Fibroblast of the aortic adventitia (primary cell): ENCODE measurements around the gene FAM24A. TPM values are rescaled to one million over a fixed set of nuclear protein-coding genes. Genes with fewer than 3 reads are reported as not detected.
"Not testable (repeated sequence)": the region's sequence is repeated elsewhere in the genome, so short reads cannot be mapped to it uniquely, and the experiment has no call there.

Experiments used
- DNase-seq: peaks from one replicate; pipeline ENCODE4 v3.0.0-alpha.2; 2010; ENCODE audit warnings: low read depth
- H3K4me3 ChIP-seq: 2 replicates; pipeline ENCODE4 v1.5.1; 2011; ENCODE audit warnings: low read depth, mild to moderate bottlenecking, control low read depth, low read length, moderate library complexity
- CTCF ChIP-seq: IDR thresholded peaks from 2 replicates; pipeline ENCODE4 v1.5.1; 2011; ENCODE audit warnings: mild to moderate bottlenecking, low read length, control low read depth, inconsistent platforms; ENCODE audit not compliant: insufficient read depth
- total RNA-seq: library from RNA; depleted of rRNA; stranded (reverse); fragments of >200 nt; gene quantifications from 2 replicates; pipeline ENCODE4 v1.2.3, GENCODE V29; 2012; ENCODE audit warnings: low replicate concordance

FAM24A gene
- total RNA-seq = not detected in 2 replicates

GRCh38 chr10:122910310-122910709 is at the start of gene FAM24A:
Gene FAM24A, plus strand, starts transcription at chr10:122910610. Its CDS starts 1,025 bp downstream, at chr10:122911635.
- no peak for DNase-seq
- no peak for TF ChIP-seq CTCF
- H3K4me3 ChIP-seq = no peak within 1 kb of the TSS

GRCh38 chr10:122861711-122862161 is 48.7 kb upstream of the FAM24A start:
- DNase-seq = peak; percentile 57
- H3K4me3 ChIP-seq = no peak overlapping the region
- no peak for TF ChIP-seq CTCF

GRCh38 chr10:122863216-122864193 is 46.9 kb upstream of the FAM24A start:
- H3K4me3 ChIP-seq = no peak overlapping the region
- no peak for DNase-seq
- TF ChIP-seq CTCF = no peak

- no peak overlapping the region for H3K4me3 ChIP-seq
- peak; percentile 35 for DNase-seq
- no peak for TF ChIP-seq CTCF
Measured at GRCh38 chr10:122864194-122864592, 46.2 kb upstream of the FAM24A start.

- no peak for TF ChIP-seq CTCF
- no peak overlapping the region for H3K4me3 ChIP-seq
- peak; percentile 58 for DNase-seq
Measured at GRCh38 chr10:122864901-122865300, 45.5 kb upstream of the FAM24A start.

- peak; percentile 62 for DNase-seq
- H3K4me3 ChIP-seq = not testable (repeated sequence)
Measured at GRCh38 chr10:122866757-122867482, 43.5 kb upstream of the FAM24A start.

GRCh38 chr10:122868768-122869167 is 41.6 kb upstream of the FAM24A start:
- not testable (repeated sequence) for H3K4me3 ChIP-seq

GRCh38 chr10:122871947-122872346 is 38.5 kb upstream of the FAM24A start:
- DNase-seq, H3K4me3 ChIP-seq: not testable (repeated sequence)

More at GRCh38 chr10:122868768-122869167, 41.6 kb upstream of the FAM24A start:
- not testable (repeated sequence) for DNase-seq
